GM18517 (cell line): ENCODE measurements around the gene TEN1.

ENCODE experiments used
- ATAC-seq: cut with Tn5 transposase; IDR thresholded peaks from one replicate; pipeline ENCODE4 v1.9.1; 2021; ENCODE audit warnings: mild to moderate bottlenecking, moderate library complexity; ENCODE audit not compliant: unreplicated experiment

TEN1 gene

GRCh38 chr17:76005263-76006149 is 26.5 kb downstream of the TEN1 start:
- no peak for ATAC-seq

GRCh38 chr17:76007131-76007849 is 28.2 kb downstream of the TEN1 start:
- ATAC-seq = no peak

- ATAC-seq = no peak
Measured at GRCh38 chr17:76007850-76008165, 28.8 kb downstream of the TEN1 start.

GRCh38 chr17:76008208-76008607 is 29.2 kb downstream of the TEN1 start:
- no peak for ATAC-seq

GRCh38 chr17:76008630-76009425 is 29.8 kb downstream of the TEN1 start:
- ATAC-seq = no peak

GRCh38 chr17:76009447-76009846 is 30.4 kb downstream of the TEN1 start:
- no peak for ATAC-seq

GRCh38 chr17:76009969-76010661 is 31.1 kb downstream of the TEN1 start:
- ATAC-seq = no peak

- no peak for ATAC-seq
Measured at GRCh38 chr17:76011951-76012350, 32.9 kb downstream of the TEN1 start.

GRCh38 chr17:76013377-76013932 is 34.4 kb downstream of the TEN1 start:
- ATAC-seq = no peak

GRCh38 chr17:76014100-76014924 is 35.3 kb downstream of the TEN1 start:
- ATAC-seq = no peak

GRCh38 chr17:76014925-76015261 is 35.9 kb downstream of the TEN1 start:
- no peak for ATAC-seq

GRCh38 chr17:76017481-76018339 is 38.7 kb downstream of the TEN1 start:
- ATAC-seq = no peak

GRCh38 chr17:76018340-76018680 is 39.3 kb downstream of the TEN1 start:
- no peak for ATAC-seq

- no peak for ATAC-seq
Measured at GRCh38 chr17:76018801-76019200, 39.8 kb downstream of the TEN1 start.

GRCh38 chr17:76019833-76020467 is 40.9 kb downstream of the TEN1 start:
- ATAC-seq = no peak

GRCh38 chr17:76022285-76022684 is 43.2 kb downstream of the TEN1 start:
- ATAC-seq = no peak

GRCh38 chr17:76022973-76023899 is 44.2 kb downstream of the TEN1 start:
- ATAC-seq = no peak

- ATAC-seq = no peak
Measured at GRCh38 chr17:76023900-76024237, 44.8 kb downstream of the TEN1 start.
